Measurements from ENCODE around the gene ACOX2.

Gene ACOX2

GRCh38 chr3:58463181-58463941 is 73.6 kb downstream of the ACOX2 start:
- DNase-seq (ENCODE audit: low spot score), result peak; percentile 82
- TF ChIP-seq, protein P1, sequence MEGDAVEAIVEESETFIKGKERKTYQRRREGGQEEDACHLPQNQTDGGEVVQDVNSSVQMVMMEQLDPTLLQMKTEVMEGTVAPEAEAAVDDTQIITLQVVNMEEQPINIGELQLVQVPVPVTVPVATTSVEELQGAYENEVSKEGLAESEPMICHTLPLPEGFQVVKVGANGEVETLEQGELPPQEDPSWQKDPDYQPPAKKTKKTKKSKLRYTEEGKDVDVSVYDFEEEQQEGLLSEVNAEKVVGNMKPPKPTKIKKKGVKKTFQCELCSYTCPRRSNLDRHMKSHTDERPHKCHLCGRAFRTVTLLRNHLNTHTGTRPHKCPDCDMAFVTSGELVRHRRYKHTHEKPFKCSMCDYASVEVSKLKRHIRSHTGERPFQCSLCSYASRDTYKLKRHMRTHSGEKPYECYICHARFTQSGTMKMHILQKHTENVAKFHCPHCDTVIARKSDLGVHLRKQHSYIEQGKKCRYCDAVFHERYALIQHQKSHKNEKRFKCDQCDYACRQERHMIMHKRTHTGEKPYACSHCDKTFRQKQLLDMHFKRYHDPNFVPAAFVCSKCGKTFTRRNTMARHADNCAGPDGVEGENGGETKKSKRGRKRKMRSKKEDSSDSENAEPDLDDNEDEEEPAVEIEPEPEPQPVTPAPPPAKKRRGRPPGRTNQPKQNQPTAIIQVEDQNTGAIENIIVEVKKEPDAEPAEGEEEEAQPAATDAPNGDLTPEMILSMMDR (IDR thresholded peaks at IDR 0.05; ENCODE audit: extremely low read depth, missing control alignments), result peak; percentile 82

DNA sequence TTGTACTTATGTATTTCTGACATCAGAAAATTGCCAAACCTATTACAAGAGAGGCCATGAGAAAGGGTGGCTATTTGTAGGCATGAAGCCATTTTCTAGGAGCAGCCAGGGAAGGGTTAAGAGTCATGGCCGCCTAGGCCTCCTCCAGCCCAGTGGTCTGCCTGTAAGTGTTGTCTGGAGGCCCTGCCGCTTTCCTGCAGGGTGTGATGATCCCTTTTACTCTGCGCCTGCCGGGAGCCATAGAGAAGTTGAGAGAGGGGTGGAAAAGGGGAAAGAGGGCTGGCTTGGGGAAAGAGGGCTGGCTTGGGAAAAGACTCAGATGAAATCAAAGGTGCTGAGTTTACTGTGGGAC is 74.2 kb downstream of the ACOX2 start:
- TF ChIP-seq, protein P1 (IDR thresholded peaks at IDR 0.05; ENCODE audit: extremely low read depth, missing control alignments), result no peak
- DNase-seq (ENCODE audit: low spot score), result no peak

- TF ChIP-seq, protein P1 (IDR thresholded peaks at IDR 0.05; ENCODE audit: extremely low read depth, missing control alignments), result no peak
- no peak for DNase-seq (ENCODE audit: low spot score)
Measured at GRCh38 chr3:58459160-58459559, 77.8 kb downstream of the ACOX2 start.
